Measurements from ENCODE around the gene DMAP1.

DNA sequence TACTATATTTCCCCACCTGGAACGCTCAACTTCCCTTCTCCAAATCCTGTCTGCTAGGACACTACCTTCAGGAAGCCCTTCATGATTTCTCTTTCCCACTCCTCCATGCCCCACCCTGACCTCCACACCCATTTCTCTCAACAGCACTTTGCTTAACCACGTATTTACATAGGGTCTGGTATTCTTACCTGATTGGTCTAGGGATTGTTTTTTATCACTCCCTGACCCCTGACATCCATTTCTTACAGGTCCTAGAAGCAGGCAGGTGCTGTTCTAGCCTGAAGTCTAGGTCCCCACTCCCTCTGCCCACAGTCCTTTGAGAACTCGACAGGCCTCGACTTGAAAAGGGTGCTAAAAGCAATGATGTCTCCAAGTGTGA lies 47.5 kb downstream of the DMAP1 start:
- TF ChIP-seq, protein P1, sequence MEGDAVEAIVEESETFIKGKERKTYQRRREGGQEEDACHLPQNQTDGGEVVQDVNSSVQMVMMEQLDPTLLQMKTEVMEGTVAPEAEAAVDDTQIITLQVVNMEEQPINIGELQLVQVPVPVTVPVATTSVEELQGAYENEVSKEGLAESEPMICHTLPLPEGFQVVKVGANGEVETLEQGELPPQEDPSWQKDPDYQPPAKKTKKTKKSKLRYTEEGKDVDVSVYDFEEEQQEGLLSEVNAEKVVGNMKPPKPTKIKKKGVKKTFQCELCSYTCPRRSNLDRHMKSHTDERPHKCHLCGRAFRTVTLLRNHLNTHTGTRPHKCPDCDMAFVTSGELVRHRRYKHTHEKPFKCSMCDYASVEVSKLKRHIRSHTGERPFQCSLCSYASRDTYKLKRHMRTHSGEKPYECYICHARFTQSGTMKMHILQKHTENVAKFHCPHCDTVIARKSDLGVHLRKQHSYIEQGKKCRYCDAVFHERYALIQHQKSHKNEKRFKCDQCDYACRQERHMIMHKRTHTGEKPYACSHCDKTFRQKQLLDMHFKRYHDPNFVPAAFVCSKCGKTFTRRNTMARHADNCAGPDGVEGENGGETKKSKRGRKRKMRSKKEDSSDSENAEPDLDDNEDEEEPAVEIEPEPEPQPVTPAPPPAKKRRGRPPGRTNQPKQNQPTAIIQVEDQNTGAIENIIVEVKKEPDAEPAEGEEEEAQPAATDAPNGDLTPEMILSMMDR (optimal IDR thresholded peaks at IDR 0.05 in 1 of 3, IDR thresholded peaks at IDR 0.05 in 1 of 3, conservative IDR thresholded peaks at IDR 0.05 in 1 of 3; ENCODE audit: extremely low read depth in 1 of 3, insufficient read depth in 2 of 3, low read length in 3 of 3), result no peak
- TF ChIP-seq EZH2 (IDR thresholded peaks at IDR 0.05; ENCODE audit: low read length), result no peak
